Measurements from ENCODE around the gene CYSRT1. TPM values are rescaled to one million over a fixed set of nuclear protein-coding genes. Genes with fewer than 3 reads are reported as not detected.

CYSRT1 gene
- polyA plus RNA-seq, 1 donor (not counting 4 experiments of a cell fraction or from before 2014, with no cell fraction given), result 0.80 TPM

- no peaks in the 10 kb centered on the region for H4K20me1 ChIP-seq (ENCODE audit: control insufficient read depth, extremely low read depth, insufficient read depth, low read length)
- dilution Hi-C loops (cut with MboI; ENCODE audit: extremely low pct_ligation_motif_present, low sequenced_read_pairs), result no loop called here
- no peak overlapping the region for H3K9ac ChIP-seq (ENCODE audit: control insufficient read depth, extremely low read depth, insufficient read depth, low read length)
- TF ChIP-seq CTCF (optimal IDR thresholded peaks at IDR 0.05 in 1 of 3, IDR thresholded peaks at IDR 0.05 in 1 of 3, conservative IDR thresholded peaks at IDR 0.05 in 1 of 3; ENCODE audit: extremely low read depth in 1 of 3, insufficient read depth in 2 of 3, low read length in 3 of 3) (peak in 1 of 3 experiments; percentile 14), EZH2 (IDR thresholded peaks at IDR 0.05; ENCODE audit: low read length) (no peak)
- H3K27ac ChIP-seq (ENCODE audit: control insufficient read depth, insufficient read depth, low read length), result no peak overlapping the region
- no peak overlapping the region for H2AFZ ChIP-seq (ENCODE audit: control insufficient read depth, low read length)
- no peaks in the 10 kb centered on the region for H3K9me1 ChIP-seq (ENCODE audit: control insufficient read depth, extremely low read depth, insufficient read depth, low read length)
- no peak overlapping the region for H3K4me3 ChIP-seq (ENCODE audit: control insufficient read depth in 2 of 3, extremely low read depth in 1 of 3, insufficient read depth in 2 of 3, low read depth in 1 of 3, low read length in 3 of 3)
- FAIRE-seq, result no peak
- H3K4me2 ChIP-seq (ENCODE audit: control insufficient read depth, extremely low read depth, insufficient read depth, low read depth, low read length), result no peak overlapping the region
- H3K27me3 ChIP-seq (ENCODE audit: control insufficient read depth, extremely low read depth, insufficient read depth, low read length), result no peaks in the 10 kb centered on the region
- H3K4me1 ChIP-seq (ENCODE audit: control insufficient read depth, extremely low read depth, insufficient read depth, low read length), result peaks cover 9% of the 10 kb centered on the region
- no peak for DNase-seq (ENCODE audit: low read depth, low spot score)
- H3K36me3 ChIP-seq (ENCODE audit: control insufficient read depth in 2 of 2, extremely low read depth in 1 of 2, insufficient read depth in 2 of 2, low read length in 2 of 2), result peaks cover 8 to 27% of the 10 kb centered on the region in 2 experiments
- no peaks in the 10 kb centered on the region for H3K9me3 ChIP-seq (ENCODE audit: control insufficient read depth, low read depth, low read length)
- H3K79me2 ChIP-seq (ENCODE audit: control insufficient read depth, insufficient read depth, low read length), result peaks cover under 1% of the 10 kb centered on the region
These were observed 12.5 kb upstream of the CYSRT1 start for GRCh38 chr9:137212520-137212919.

- H4K20me1 ChIP-seq (ENCODE audit: control insufficient read depth, extremely low read depth, insufficient read depth, low read length), result no peaks in the 10 kb centered on the region
- H3K9me1 ChIP-seq (ENCODE audit: control insufficient read depth, extremely low read depth, insufficient read depth, low read length), result no peaks in the 10 kb centered on the region
- no peak overlapping the region for H3K9ac ChIP-seq (ENCODE audit: control insufficient read depth, extremely low read depth, insufficient read depth, low read length)
- FAIRE-seq (no peak), DNase-seq (ENCODE audit: low read depth, low spot score) (no peak)
- H3K36me3 ChIP-seq (ENCODE audit: control insufficient read depth in 2 of 2, extremely low read depth in 1 of 2, insufficient read depth in 2 of 2, low read length in 2 of 2), result peaks cover 8 to 27% of the 10 kb centered on the region in 2 experiments
- no peak overlapping the region for H2AFZ ChIP-seq (ENCODE audit: control insufficient read depth, low read length)
- TF ChIP-seq CTCF (optimal IDR thresholded peaks at IDR 0.05 in 1 of 3, IDR thresholded peaks at IDR 0.05 in 1 of 3, conservative IDR thresholded peaks at IDR 0.05 in 1 of 3; ENCODE audit: extremely low read depth in 1 of 3, insufficient read depth in 2 of 3, low read length in 3 of 3) (peak in 2 of 3 experiments; percentile 14 to 38), EZH2 (IDR thresholded peaks at IDR 0.05; ENCODE audit: low read length) (no peak)
- H3K9me3 ChIP-seq (ENCODE audit: control insufficient read depth, low read depth, low read length), result no peaks in the 10 kb centered on the region
- H3K79me2 ChIP-seq (ENCODE audit: control insufficient read depth, insufficient read depth, low read length), result no peaks in the 10 kb centered on the region
- no peaks in the 10 kb centered on the region for H3K27me3 ChIP-seq (ENCODE audit: control insufficient read depth, extremely low read depth, insufficient read depth, low read length)
- H3K4me3 ChIP-seq (ENCODE audit: control insufficient read depth in 2 of 3, extremely low read depth in 1 of 3, insufficient read depth in 2 of 3, low read depth in 1 of 3, low read length in 3 of 3), result no peak overlapping the region
- H3K27ac ChIP-seq (ENCODE audit: control insufficient read depth, insufficient read depth, low read length), result no peak overlapping the region
- dilution Hi-C loops (cut with MboI; ENCODE audit: extremely low pct_ligation_motif_present, low sequenced_read_pairs), result no loop called here
- H3K4me1 ChIP-seq (ENCODE audit: control insufficient read depth, extremely low read depth, insufficient read depth, low read length), result peaks cover 15% of the 10 kb centered on the region
- H3K4me2 ChIP-seq (ENCODE audit: control insufficient read depth, extremely low read depth, insufficient read depth, low read depth, low read length), result no peak overlapping the region
These were observed 11.6 kb upstream of the CYSRT1 start for GRCh38 chr9:137213160-137214060.
